NT2/D1 (cell line): Measurements from ENCODE around the gene SRCAP.

Experiments used
- DNase-seq: peaks from one replicate; pipeline ENCODE4 v3.0.0-alpha.2; 2011; ENCODE audit warnings: low read depth, low spot score
- H3K27me3 ChIP-seq: 2 replicates; pipeline ENCODE4 v1.6.0; 2011; ENCODE audit warnings: mild to moderate bottlenecking; ENCODE audit not compliant: insufficient read length, insufficient read depth
- H3K36me3 ChIP-seq: 2 replicates; pipeline ENCODE4 v1.6.1; 2011; ENCODE audit warnings: mild to moderate bottlenecking, low read length, mixed read lengths; ENCODE audit not compliant: insufficient read depth, insufficient read length
- H3K4me1 ChIP-seq: 2 replicates; pipeline ENCODE4 v1.5.1; 2011; ENCODE audit not compliant: insufficient read depth, insufficient read length
- H3K4me3 ChIP-seq: 2 replicates; pipeline ENCODE4 v1.5.1; 2011; ENCODE audit warnings: low read depth; ENCODE audit not compliant: insufficient read length
- H3K9ac ChIP-seq: 2 replicates; pipeline ENCODE4 v1.6.0; 2011; ENCODE audit warnings: low read depth; ENCODE audit not compliant: insufficient read length
- H3K9me3 ChIP-seq: 2 replicates; pipeline ENCODE4 v1.5.1; 2011; ENCODE audit warnings: mild to moderate bottlenecking, low read length; ENCODE audit not compliant: insufficient read depth
- SUZ12 ChIP-seq: IDR thresholded peaks from 2 replicates; pipeline ENCODE4 v1.6.1; 2011; ENCODE audit not compliant: insufficient read length, insufficient read depth; ENCODE audit errors: extremely low read depth
- YY1 ChIP-seq: IDR thresholded peaks from 2 replicates; pipeline ENCODE4 v1.6.1; 2011; ENCODE audit not compliant: insufficient read length, insufficient read depth
- ZNF274 ChIP-seq: IDR thresholded peaks from 2 replicates; pipeline ENCODE4 v1.6.1; 2011; ENCODE audit warnings: mild to moderate bottlenecking, low read depth, low read length

SRCAP gene

DNA sequence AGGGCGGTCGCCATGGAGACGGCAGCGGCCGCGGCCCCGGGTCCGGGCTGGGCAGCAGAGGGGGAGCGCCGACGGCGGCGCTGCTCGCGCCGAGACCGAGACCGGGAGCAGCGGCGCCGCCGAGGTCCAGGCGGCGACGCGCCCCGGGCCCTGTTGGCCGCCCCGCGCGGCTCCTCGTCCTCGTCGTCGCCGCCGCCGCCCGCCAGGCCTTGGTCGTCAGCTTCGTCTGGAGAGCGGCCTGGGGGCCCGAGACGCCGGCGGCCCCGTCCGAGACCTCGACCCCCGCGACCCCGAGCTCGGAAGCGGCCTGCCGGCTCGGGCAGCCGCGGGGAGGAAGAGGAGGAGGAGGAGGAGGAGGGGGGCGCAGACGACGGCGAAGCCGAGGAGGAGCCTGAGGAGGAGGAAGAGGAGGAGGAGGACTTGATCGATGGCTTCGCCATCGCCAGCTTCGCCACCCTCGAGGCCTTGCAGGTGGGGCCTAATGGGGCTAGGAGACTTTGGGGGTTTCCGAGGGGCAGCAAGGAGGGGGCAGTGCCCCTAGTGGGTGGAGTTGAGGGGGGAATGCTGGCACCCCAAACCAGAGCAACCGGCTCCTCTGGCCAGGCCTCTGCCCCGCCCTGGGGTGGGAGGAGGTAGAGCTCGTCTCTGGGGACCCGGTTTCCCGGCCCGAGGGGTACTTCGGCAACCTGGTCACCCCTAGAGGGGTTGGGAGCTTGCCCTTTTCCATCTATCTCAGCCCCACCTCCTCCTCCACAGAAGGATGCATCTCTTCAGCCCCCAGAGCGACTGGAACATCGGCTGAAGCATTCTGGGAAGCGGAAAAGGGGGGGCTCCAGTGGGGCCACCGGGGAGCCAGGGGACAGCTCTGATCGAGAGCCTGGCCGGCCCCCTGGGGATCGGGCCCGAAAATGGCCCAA, 39.2 kb upstream of the SRCAP start:
- Histone ChIP-seq H3K9me3 (no peaks in the 10 kb centered on the region), H3K27me3 (peaks cover 48% of the 10 kb centered on the region), H3K4me1 (peaks cover 7% of the 10 kb centered on the region), H3K9ac (peak overlapping the region; percentile 96), H3K36me3 (peaks cover 65% of the 10 kb centered on the region), H3K4me3 (peak overlapping the region; percentile 85)
- TF ChIP-seq ZNF274 = no peak
- no peak for TF ChIP-seq YY1
- TF ChIP-seq SUZ12 = no peak
- peak; percentile 13 for DNase-seq

GRCh38 chr16:30660424-30661261, 38.3 kb upstream of the SRCAP start:
- no peaks in the 10 kb centered on the region for H3K9me3 ChIP-seq
- H3K9ac ChIP-seq = peak overlapping the region; percentile 96
- peak overlapping the region; percentile 85 for H3K4me3 ChIP-seq
- H3K36me3 ChIP-seq = peaks cover 65% of the 10 kb centered on the region
- TF ChIP-seq YY1 (no peak), ZNF274 (no peak), SUZ12 (no peak)
- H3K27me3 ChIP-seq = peaks cover 57% of the 10 kb centered on the region
- DNase-seq = no peak
- H3K4me1 ChIP-seq = peaks cover 7% of the 10 kb centered on the region

DNA sequence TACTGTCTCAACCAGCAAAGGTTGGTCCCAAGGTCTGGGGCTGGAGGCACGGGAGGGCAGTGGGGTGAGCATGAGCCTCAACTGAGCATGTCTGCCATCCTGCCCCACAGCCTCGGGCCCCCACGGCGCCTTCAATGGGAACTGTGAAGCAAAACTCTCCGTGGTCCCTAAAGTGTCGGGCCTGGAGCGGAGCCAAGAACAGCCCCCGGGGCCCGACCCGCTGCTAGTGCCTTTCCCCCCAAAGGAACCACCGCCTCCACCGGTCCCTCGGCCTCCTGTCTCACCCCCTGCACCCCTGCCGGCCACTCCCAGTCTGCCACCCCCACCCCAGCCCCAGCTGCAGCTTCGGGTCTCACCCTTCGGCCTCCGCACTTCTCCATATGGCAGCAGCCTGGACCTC, 36.5 kb upstream of the SRCAP start:
- Histone ChIP-seq H3K4me3 (no peak overlapping the region), H3K4me1 (peaks cover 7% of the 10 kb centered on the region), H3K27me3 (peaks cover 73% of the 10 kb centered on the region), H3K9me3 (no peaks in the 10 kb centered on the region), H3K9ac (no peak overlapping the region), H3K36me3 (peaks cover 70% of the 10 kb centered on the region)
- no peak for DNase-seq
- TF ChIP-seq ZNF274 (no peak), SUZ12 (no peak), YY1 (no peak)

DNA sequence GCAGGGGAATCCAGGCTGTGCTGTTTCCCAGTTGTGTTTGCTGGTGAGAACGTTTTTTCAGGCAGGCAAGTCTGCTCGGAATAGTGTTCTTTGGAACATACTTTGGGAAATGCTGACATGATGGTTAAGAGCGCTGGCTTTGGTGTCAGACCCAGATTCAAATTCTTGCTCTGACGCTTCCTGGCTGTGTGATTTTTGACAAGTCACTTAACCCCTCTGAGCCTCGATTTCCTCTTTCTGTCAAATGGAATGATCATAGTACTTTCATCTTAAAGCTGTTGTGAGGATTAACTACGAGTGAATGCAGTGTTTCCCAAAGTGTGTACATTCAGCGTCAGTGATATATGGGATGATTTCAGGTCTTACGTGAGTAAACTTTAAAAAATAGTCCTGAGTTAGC, 35.9 kb upstream of the SRCAP start:
- no peaks in the 10 kb centered on the region for H3K9me3 ChIP-seq
- H3K36me3 ChIP-seq = peaks cover 76% of the 10 kb centered on the region
- H3K9ac ChIP-seq = no peak overlapping the region
- no peak for TF ChIP-seq SUZ12
- no peak for TF ChIP-seq YY1
- TF ChIP-seq ZNF274 = no peak
- DNase-seq = no peak
- H3K27me3 ChIP-seq = peaks cover 78% of the 10 kb centered on the region
- no peak overlapping the region for H3K4me3 ChIP-seq
- peaks cover 7% of the 10 kb centered on the region for H3K4me1 ChIP-seq

- H3K36me3 ChIP-seq = peaks cover 83% of the 10 kb centered on the region
- H3K27me3 ChIP-seq = peaks cover 86% of the 10 kb centered on the region
- no peaks in the 10 kb centered on the region for H3K9me3 ChIP-seq
- DNase-seq = no peak
- H3K4me3 ChIP-seq = no peak overlapping the region
- H3K4me1 ChIP-seq = peaks cover 7% of the 10 kb centered on the region
- H3K9ac ChIP-seq = no peak overlapping the region
- TF ChIP-seq ZNF274 = no peak
- TF ChIP-seq SUZ12 = no peak
- no peak for TF ChIP-seq YY1
Observed at GRCh38 chr16:30663820-30664219, 35.2 kb upstream of the SRCAP start.

DNA sequence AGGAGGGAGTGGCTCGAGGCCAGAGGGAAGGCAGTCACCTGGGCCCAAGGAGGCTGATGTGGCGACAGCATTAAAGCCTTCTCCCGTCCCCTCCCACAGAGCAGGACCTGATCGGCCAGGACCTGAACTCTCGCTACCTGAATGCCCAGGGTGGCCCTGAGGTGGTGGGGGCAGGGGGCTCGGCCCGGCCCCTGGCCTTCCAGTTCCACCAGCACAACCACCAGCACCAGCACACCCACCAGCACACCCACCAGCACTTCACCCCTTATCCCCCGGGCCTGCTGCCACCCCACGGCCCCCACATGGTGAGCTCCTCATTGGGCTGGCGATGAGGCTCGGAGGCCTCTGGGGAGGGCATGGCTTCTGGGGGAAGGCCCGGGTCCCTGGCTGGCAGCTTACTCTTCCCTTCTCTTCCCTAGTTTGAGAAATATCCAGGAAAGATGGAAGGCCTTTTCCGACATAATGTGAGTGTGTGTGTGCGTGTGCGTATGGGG, 34.3 kb upstream of the SRCAP start:
- Histone ChIP-seq H3K27me3 (peaks cover 95% of the 10 kb centered on the region), H3K36me3 (peaks cover 88% of the 10 kb centered on the region), H3K4me3 (no peak overlapping the region)

More for the DNA sequence above, 34.3 kb upstream of the SRCAP start:
- no peak for TF ChIP-seq YY1
- TF ChIP-seq SUZ12 = no peak
- TF ChIP-seq ZNF274 = no peak
- H3K4me1 ChIP-seq = peaks cover 7% of the 10 kb centered on the region
- no peaks in the 10 kb centered on the region for H3K9me3 ChIP-seq
- no peak for DNase-seq
- no peak overlapping the region for H3K9ac ChIP-seq
